HCT116 (cell line): ENCODE results near the gene OSTF1. TPM values are rescaled to one million over a fixed set of nuclear protein-coding genes. Genes with fewer than 3 reads are reported as not detected.

Experiments
- ATAC-seq: fragments of 200-7000 bp; cut with Tn5 transposase; 2 replicates; pipeline ENCODE4 v1.9.1; 2020; ENCODE audit warnings: mild to moderate bottlenecking, moderate library complexity
- BruUV-seq: library from RNA; stranded (reverse); fragments of 400-500 nt; replicated peaks from 2 replicates; lab custom pipeline; 2021; lab: Mats Ljungman, UMichigan
- CTCF ChIA-PET: fragments of 300-600 bp; sonication (Branson Sonifier 250); formaldehyde crosslinking; loops from one replicate; lab custom pipeline; 2021; ENCODE audit warnings: antibody characterized with exemption; lab: Charles Lee
- POLR2A ChIA-PET: fragments of 300-600, 350-600 bp; sonication (Branson Sonifier 250); formaldehyde crosslinking; loops from one replicate; lab custom pipeline; 2021; ENCODE audit warnings: antibody characterized with exemption; lab: Charles Lee
- RAD21 ChIA-PET, 2 experiments: fragments of 300-600 bp; sonication (Branson Sonifier 250); formaldehyde crosslinking; loops; one replicate each; lab custom pipeline; 2023; ENCODE audit warnings: low total read pairs in 2 of 2; ENCODE audit not compliant: uncharacterized antibody in 2 of 2, unreplicated experiment in 2 of 2, low non-redundant PET in 1 of 2; lab: Charles Lee
- DNase-seq: peaks from one replicate; pipeline ENCODE4 v3.0.0-alpha.2; 2010; ENCODE audit warnings: low read depth, low spot score
- H2AFZ ChIP-seq: fragments of 200-600 bp; shearing (Covaris generic), sonication (generic); 2 replicates; pipeline ENCODE4 v1.6.1; 2017; ENCODE audit warnings: low read depth, mixed run types, mixed read lengths, antibody characterized with exemption, low read length; ENCODE audit not compliant: poor library complexity, severe bottlenecking
- H3K27ac ChIP-seq: 2 replicates; pipeline ENCODE4 v1.5.1; 2012; ENCODE audit warnings: low read depth, low read length
- H3K27me3 ChIP-seq: fragments of 200-600 bp; sonication (generic); 2 replicates; pipeline ENCODE4 v1.6.1; 2016; ENCODE audit warnings: mixed run types, low read length, mixed read lengths; ENCODE audit not compliant: insufficient read depth
- H3K36me3 ChIP-seq, 2 experiments: fragments of 200-500 bp in 1 of 2; fragments of 200-600 bp in 1 of 2; sonication (Bioruptor generic) in 1 of 2; sonication (generic) in 1 of 2; 2 replicates each; pipeline versions ENCODE4 v1.5.1 to v1.6.1; 2014 to 2016; ENCODE audit warnings: low read length in 2 of 2, inconsistent platforms in 1 of 2, mixed read lengths in 1 of 2, mixed run types in 1 of 2; ENCODE audit not compliant: insufficient read depth in 2 of 2, control insufficient read depth in 1 of 2
- H3K4me1 ChIP-seq, 2 experiments: fragments of 200-600 bp in 1 of 2; sonication (generic) in 1 of 2; 2 replicates each; pipeline versions ENCODE4 v1.5.1 to v1.6.1; 2012 to 2017; ENCODE audit warnings: low read length in 2 of 2, inconsistent platforms in 1 of 2, mild to moderate bottlenecking in 1 of 2, mixed read lengths in 1 of 2, mixed run types in 1 of 2, moderate library complexity in 1 of 2; ENCODE audit not compliant: insufficient read depth in 2 of 2, control insufficient read depth in 1 of 2
- H3K4me2 ChIP-seq: fragments of 200-600 bp; sonication (generic); 2 replicates; pipeline ENCODE4 v1.6.1; 2017; ENCODE audit warnings: mixed run types, low read length, mixed read lengths
- H3K4me3 ChIP-seq, 2 experiments: fragments of 200-600 bp in 1 of 2; sonication (generic) in 1 of 2; replicated peaks in 1 of 2; 2 replicates each; pipeline ENCODE4 v1.5.1; 2011 to 2016; ENCODE audit warnings: low read length in 2 of 2, control low read depth in 1 of 2, low read depth in 1 of 2, mild to moderate bottlenecking in 1 of 2, mixed read lengths in 1 of 2, mixed run types in 1 of 2
- H3K79me2 ChIP-seq: fragments of 200-600 bp; sonication (generic); 2 replicates; pipeline ENCODE4 v1.6.1; 2017; ENCODE audit warnings: mild to moderate bottlenecking, mixed run types, low read length, moderate library complexity, mixed read lengths; ENCODE audit not compliant: insufficient read depth
- H3K9ac ChIP-seq: fragments of 200-600 bp; sonication (generic); 2 replicates; pipeline ENCODE4 v1.6.1; 2016; ENCODE audit warnings: low read length, mixed read lengths
- H3K9me2 ChIP-seq: fragments of 200-600 bp; sonication (generic), shearing (Covaris generic); 2 replicates; pipeline ENCODE4 v1.6.1; 2017; ENCODE audit warnings: mixed run types, mild to moderate bottlenecking, moderate library complexity; ENCODE audit not compliant: insufficient read depth
- H3K9me3 ChIP-seq, 2 experiments: fragments of 200-500 bp in 1 of 2; fragments of 200-600 bp in 1 of 2; sonication (Bioruptor generic) in 1 of 2; sonication (generic) in 1 of 2; 2 replicates each; pipeline ENCODE4 v1.6.1; 2014 to 2017; ENCODE audit warnings: low read length in 2 of 2, mixed read lengths in 2 of 2, inconsistent platforms in 1 of 2, low read depth in 1 of 2, mild to moderate bottlenecking in 1 of 2, mixed run types in 1 of 2, moderate library complexity in 1 of 2; ENCODE audit not compliant: control insufficient read depth in 1 of 2, insufficient read depth in 1 of 2
- H4K20me1 ChIP-seq: fragments of 200-600 bp; sonication (generic), shearing (Covaris generic); 2 replicates; pipeline ENCODE4 v1.6.1; 2017; ENCODE audit warnings: mixed run types, mild to moderate bottlenecking, moderate library complexity; ENCODE audit not compliant: insufficient read depth
- ATF3 ChIP-seq: IDR thresholded peaks from 2 replicates; pipeline ENCODE4 v1.6.1; 2012
- CBX3 ChIP-seq: IDR thresholded peaks from 2 replicates; pipeline ENCODE4 v1.6.1; 2012; ENCODE audit warnings: low read depth
- ELF1 ChIP-seq: IDR thresholded peaks from 2 replicates; pipeline ENCODE4 v1.6.1; 2012; ENCODE audit warnings: low read depth, borderline replicate concordance
- EZH2phosphoT487 ChIP-seq: fragments of 200-600 bp; IDR thresholded peaks from 2 replicates; pipeline ENCODE4 v1.6.1; 2018; ENCODE audit warnings: antibody characterized with exemption, borderline replicate concordance
- RAD21 ChIP-seq: IDR thresholded peaks from 2 replicates; pipeline ENCODE4 v1.6.1; 2012; ENCODE audit warnings: low read depth, mild to moderate bottlenecking
- REST ChIP-seq: IDR thresholded peaks from 2 replicates; pipeline ENCODE4 v1.6.1; 2012; ENCODE audit warnings: low read depth
- SIN3A ChIP-seq: IDR thresholded peaks from 2 replicates; pipeline ENCODE4 v1.6.1; 2012; ENCODE audit warnings: low read depth
- SP1 ChIP-seq: IDR thresholded peaks from 2 replicates; pipeline ENCODE4 v1.6.1; 2012; ENCODE audit warnings: low read depth
- intact Hi-C: fragments of 100-400 bp; cut with micrococcal nuclease; formaldehyde crosslinking; loops from 2 replicates; pipeline ENCODE4 v1.10.0; 2022
- total RNA-seq: library from RNA; stranded (reverse); gene quantifications from one replicate; pipeline ENCODE4 v1.2.1, GENCODE V29; 2021; ENCODE audit not compliant: unreplicated experiment
- TF ChIP-seq, protein P1 (sequence below): IDR thresholded peaks from 2 replicates; pipeline ENCODE4 v1.6.1; 2012

The OSTF1 gene
- total RNA-seq, 1 experiment from 2014 or later: 20.7 TPM

DNA sequence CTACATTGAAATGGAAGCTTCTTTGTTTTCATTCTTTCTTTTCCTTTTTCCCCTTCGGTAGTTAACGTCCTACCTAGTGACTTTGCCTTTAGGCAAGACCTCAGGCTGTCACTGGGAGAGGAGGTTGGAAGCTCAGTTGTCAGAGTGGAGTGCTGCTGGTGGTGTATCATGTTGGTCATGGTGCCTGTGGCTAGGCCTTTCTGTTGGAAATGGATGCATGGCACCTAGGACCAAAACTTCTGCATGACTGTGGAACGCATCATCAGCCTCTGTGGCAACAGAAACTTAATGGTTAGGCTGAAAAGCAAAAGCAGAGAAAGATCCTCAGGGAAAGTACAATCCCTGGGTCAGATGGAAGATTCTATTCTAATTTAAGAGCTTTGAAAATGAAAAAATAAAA, 57.9 kb downstream of the OSTF1 start:
- Histone ChIP-seq H3K79me2 (no peaks in the 10 kb centered on the region), H2AFZ (no peak overlapping the region), H3K27ac (no peak overlapping the region), H3K27me3 (no peaks in the 10 kb centered on the region), H3K4me3 (no peak overlapping the region), H3K4me1 (no peaks in the 10 kb centered on the region), H3K36me3 (no peaks in the 10 kb centered on the region), H4K20me1 (no peaks in the 10 kb centered on the region; the same call in 1 of the 2 replicates), H3K9me3 (no peaks in the 10 kb centered on the region), H3K4me2 (no peak overlapping the region), H3K9me2 (no peaks in the 10 kb centered on the region), H3K9ac (no peak overlapping the region)
- ChIA-PET CTCF (no interaction called here), RAD21 (no interaction called here), POLR2A (no interaction called here)
- ATAC-seq (no peak), DNase-seq (no peak)
- BruUV-seq: no TSS peak
- TF ChIP-seq RAD21: no peak
- TF ChIP-seq REST: no peak
- TF ChIP-seq, protein P1, sequence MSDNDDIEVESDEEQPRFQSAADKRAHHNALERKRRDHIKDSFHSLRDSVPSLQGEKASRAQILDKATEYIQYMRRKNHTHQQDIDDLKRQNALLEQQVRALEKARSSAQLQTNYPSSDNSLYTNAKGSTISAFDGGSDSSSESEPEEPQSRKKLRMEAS: no peak
- TF ChIP-seq SP1: no peak
- no peak for TF ChIP-seq EZH2phosphoT487
- no peak for TF ChIP-seq ATF3
- TF ChIP-seq SIN3A: no peak
- TF ChIP-seq ELF1: no peak
- no peak for TF ChIP-seq CBX3
- intact Hi-C loops: no loop called here
